ENCODE measurements around the gene RBFOX1.
"Not testable (repeated sequence)": the region's sequence is repeated elsewhere in the genome, so short reads cannot be mapped to it uniquely, and the experiment has no call there.

Gene RBFOX1

GRCh38 chr16:7482032-7482431 is 149.4 kb downstream of the RBFOX1 start:
- no peak for DNase-seq (ENCODE audit: low spot score)

DNA sequence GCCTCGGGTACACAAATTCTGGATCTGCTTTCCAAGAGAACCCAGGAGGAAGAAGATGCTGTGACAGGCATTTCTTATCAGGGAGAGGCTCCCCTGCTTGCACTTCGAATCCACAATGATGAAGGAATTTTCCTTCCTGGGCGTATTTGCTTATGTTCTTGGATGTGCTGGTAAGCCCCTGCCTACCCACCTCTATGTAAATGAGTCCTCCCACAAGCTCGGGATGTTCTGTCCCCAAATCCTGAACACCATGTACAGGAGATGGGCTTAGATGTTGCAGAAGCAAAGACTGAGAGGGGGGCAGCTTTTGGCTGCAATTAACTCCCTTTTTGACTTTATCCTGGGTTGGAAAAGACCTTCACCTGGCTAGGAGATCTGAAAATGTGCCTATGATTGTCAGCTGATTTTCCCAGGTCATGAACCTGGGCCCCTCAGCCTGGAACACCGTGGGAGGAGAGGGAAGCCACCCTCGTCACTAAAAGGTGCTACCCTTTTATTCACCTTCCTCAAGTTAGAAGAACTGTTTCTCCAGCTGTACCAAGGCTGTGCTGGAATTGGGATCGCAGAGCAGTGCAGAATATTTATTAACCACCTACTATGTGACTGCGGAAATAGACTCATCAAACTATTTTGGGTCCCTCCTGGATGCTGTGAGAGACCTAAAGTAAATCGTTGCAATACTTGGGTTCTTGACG is 150.1 kb downstream of the RBFOX1 start:
- no peak for DNase-seq (ENCODE audit: low spot score)

GRCh38 chr16:7487574-7488323 is 155.1 kb downstream of the RBFOX1 start:
- DNase-seq (ENCODE audit: low spot score), result no peak

DNA sequence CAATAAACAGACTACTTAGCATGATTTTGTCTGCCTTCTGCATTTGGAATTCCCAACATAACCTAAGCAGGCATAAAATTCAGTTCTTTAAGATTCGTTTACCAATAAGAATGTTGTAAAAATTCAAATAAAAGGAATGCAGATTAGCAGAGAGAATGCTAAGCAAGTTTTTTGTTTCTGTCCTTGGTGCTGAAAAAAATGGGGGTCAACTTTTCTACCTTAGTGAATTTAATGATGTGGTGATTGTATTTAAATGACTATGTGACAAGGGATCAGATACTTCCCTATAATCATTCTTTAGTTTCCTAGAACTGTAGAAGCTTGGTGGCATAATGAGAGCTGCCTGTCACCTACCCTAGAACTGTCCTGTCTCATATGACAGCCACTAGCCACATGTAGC is 159.5 kb downstream of the RBFOX1 start:
- no peak for DNase-seq (ENCODE audit: low spot score)

DNA sequence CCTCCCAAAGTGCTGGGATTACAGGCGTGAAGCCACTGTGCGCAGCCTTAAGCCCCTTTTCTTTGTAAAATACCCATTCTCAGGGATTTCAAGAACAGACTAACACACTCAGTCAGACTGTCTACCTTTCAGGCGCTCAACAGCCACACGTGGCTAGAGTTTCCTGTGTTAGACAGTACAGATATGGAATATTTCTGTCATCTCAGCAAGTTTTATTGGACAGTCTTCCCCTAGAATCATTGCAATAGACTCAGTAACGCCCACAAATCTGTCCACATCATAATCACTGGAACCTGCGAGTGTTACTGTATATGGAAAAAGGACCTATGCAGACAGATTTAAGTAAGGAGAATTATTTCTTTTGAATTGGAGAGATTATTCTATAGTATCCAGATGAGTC is 160.5 kb downstream of the RBFOX1 start:
- no peak for DNase-seq (ENCODE audit: low spot score)

- DNase-seq (ENCODE audit: low spot score), result no peak
Measured at GRCh38 chr16:7497691-7498090, 165.0 kb downstream of the RBFOX1 start.

DNA sequence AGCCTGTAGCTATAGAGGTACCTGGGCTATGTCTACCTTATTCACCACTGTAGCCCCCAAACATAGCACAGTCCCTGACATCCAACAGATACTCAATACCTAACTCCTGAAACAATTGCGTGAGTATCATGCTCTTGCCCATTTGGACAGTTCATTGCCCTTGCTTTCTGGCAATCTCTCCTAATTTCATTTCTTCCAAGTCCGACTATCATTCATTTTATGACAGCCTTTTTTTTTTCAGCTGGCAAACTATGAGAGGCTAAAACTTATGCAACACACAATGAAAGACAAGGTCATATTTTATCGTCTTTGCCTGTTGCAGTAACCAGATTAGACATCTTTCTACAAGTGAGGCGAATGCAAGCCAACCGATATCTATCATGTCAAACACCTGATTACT is 169.2 kb downstream of the RBFOX1 start:
- DNase-seq (ENCODE audit: low spot score), result no peak

GRCh38 chr16:7502591-7503157 is 170.0 kb downstream of the RBFOX1 start:
- DNase-seq (ENCODE audit: low spot score), result not testable (repeated sequence)

DNA sequence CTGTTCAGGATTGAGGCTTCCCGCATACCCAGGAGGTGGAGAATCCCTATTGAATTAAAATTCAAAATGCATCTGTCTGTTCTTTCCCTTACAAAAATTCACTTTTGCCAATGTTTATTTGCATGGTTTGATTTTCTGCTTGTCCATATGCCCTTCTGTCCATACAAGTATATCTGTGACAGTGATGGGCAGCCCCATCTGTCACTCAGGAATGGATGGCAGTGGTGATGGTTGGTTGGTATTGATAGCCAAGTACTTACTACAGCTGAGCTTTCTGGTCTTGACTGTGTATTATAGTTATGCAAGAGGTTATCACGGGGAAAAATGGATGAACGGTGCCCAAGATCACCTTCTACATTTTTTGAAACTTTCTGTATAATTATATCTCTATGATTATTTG is 171.0 kb downstream of the RBFOX1 start:
- DNase-seq (ENCODE audit: low spot score), result no peak

DNA sequence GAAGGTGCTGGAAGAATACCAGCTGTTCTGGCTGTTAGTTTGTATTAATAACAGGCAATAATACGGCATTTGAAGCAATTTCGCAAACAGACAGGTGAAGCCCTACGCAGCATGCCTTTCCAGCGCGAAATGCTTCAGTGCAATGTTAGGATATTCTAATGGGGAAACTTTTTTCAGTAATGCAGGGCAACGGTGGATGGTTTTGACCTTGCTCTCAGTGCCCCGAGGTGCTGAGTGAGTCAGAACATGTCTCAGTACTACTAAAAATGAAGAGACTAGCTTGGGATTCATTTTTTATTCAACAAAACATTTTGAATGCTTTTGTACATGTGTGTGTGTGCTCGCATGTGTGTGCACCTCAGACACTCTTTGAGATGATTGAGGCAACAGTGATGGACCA is 172.2 kb downstream of the RBFOX1 start:
- no peak for DNase-seq (ENCODE audit: low spot score)

DNA sequence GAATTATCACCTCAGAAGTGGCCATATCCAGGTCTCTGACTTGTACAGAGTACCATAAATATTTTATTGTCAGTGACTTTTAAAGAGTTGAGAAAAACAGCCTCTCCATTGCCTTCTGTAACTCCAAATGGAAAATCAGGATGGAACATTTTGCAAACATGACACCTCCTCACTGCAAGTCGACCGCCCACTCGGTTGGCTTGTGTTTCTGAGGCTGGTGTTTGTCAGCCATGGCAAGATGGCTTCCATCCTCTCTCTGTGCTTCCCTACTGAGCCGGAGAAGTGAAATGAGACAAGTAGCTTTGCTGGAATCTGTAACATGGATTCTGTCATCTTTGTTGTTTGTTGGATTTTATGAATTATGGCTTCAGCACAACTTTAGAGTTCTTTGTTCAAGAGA is 172.8 kb downstream of the RBFOX1 start:
- DNase-seq (ENCODE audit: low spot score), result no peak

GRCh38 chr16:7506363-7506762 is 173.7 kb downstream of the RBFOX1 start:
- no peak for DNase-seq (ENCODE audit: low spot score)

- no peak for DNase-seq (ENCODE audit: low spot score)
Measured at GRCh38 chr16:7508656-7509055, 176.0 kb downstream of the RBFOX1 start.

DNA sequence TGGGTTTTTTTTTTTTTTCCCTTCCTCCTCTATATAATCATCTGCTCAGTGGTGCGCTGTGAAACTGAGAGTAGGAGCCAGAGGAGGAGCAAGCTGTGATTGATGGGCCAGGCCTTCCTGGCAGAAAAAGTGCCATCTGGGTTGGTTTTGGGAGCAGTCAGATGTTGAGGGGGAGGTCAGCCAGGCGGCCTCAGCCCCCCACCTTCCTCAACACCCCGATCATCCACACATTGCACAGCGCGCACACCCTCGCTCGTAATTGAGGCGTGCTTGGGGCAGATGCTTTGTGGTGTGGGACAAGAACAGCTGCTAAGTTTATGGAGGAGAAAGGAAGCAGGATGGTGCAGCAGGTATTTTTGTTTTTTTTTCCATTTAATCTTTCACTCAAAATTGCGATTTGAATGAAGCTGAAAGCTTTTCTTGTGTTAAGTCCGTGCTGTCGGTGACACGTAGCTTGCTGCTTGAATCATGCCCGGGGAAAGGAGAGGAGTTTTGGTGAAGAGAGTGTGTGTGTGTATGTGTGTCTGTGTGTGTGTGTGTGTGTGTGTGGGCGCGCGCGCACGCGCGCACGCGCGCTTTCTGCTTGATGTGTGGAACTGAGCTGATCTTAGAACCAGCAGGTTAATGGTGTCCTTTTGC is 177.4 kb downstream of the RBFOX1 start:
- no peak for DNase-seq (ENCODE audit: low spot score)

DNA sequence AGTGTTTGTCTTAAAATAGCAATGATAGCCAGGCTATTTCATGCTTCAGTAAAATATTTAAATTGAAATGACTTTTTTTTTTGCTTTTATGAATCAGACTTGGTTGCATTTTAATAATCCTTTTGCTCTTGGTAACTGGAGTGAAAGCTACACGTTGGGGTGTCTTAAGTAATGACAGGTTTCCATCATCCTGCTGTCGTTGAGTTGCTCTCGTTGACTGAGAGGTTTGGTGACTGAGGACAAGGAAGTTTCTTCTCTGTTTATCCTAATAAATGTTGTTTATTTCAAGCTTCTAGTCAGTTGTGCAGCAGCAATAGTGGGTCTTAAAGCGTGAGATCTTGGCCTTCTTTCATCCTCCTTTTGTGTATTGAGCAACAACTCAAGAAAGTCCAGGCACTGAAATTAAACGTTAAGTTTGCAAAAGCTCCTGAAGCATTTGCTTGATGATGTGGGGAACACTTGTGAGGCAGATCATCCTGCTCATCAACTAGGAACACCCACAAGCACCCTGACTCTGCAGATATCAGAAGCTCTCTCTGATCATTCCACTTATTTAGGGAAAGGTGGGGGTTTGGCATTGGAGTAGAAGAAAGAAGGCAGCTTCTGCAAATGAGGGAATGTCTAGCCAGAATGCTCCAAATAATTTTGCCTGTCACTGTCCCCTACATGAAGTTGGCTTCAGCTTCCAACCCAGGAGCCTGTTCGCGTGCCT is 179.1 kb downstream of the RBFOX1 start:
- no peak for DNase-seq (ENCODE audit: low spot score)

DNA sequence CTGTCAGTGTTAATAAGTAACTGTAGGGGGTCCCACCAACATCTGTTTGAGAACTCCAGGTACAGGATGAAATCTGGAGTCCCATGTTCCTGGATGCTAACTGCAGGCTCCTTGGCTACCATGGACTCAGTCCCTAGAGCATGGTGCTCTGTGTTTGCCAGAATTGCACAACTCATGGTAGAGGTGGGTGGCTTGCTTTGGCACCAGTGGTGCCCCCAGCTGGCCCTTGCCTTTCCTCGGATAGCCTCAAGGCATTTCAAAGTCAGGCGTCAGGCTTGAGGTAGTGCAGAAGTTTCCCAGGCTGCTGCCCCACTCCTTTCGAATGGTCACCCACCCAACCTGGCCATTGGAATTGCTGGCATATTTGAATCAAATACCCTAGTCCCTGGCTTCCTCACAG is 179.9 kb downstream of the RBFOX1 start:
- DNase-seq (ENCODE audit: low spot score), result no peak

- no peak for DNase-seq (ENCODE audit: low spot score)
Measured at GRCh38 chr16:7513429-7513828, 180.8 kb downstream of the RBFOX1 start.

GRCh38 chr16:7515543-7515942 is 182.9 kb downstream of the RBFOX1 start:
- DNase-seq (ENCODE audit: low spot score), result no peak

GRCh38 chr16:7517496-7517895 is 184.9 kb downstream of the RBFOX1 start:
- no peak for DNase-seq (ENCODE audit: low spot score)

DNA sequence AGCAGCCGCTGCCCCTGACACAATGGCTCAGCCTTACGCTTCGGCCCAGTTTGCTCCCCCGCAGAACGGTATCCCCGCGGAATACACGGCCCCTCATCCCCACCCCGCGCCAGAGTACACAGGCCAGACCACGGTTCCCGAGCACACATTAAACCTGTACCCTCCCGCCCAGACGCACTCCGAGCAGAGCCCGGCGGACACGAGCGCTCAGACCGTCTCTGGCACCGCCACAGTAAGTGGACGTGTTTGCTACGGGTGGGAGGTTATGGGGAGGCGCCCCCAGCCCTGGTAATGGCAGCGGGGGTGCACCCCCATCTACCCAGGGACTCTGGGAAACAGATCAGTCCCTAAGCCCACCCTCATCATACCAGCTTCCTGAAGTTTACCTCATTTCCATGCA is 185.5 kb downstream of the RBFOX1 start:
- no peak for DNase-seq (ENCODE audit: low spot score)

- DNase-seq (ENCODE audit: low spot score), result no peak
Measured at GRCh38 chr16:7521834-7522233, 189.2 kb downstream of the RBFOX1 start.

DNA sequence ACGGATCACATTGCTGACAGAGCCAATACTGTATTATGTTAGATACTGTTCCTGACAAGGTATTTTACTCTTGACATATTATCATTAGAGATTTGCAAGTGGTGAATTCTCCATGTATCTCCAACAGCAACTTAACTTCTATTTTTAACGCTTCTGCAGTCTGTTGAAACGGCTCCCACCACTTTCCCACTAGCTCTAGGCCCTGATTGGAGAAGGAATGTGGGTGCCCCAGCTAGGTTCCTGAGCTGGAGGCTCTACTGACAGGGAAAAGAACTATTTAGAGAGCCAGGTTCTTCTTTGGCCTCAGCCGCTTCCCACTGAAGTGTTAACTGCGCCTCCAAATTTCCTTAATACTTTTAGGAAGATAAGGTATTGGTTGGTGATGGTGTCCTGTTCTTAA is 191.8 kb downstream of the RBFOX1 start:
- DNase-seq (ENCODE audit: low spot score), result no peak
